Lower leg skin (tissue), 4 donors: ENCODE results near the gene SNRPN. TPM values are rescaled to one million over a fixed set of nuclear protein-coding genes. Genes with fewer than 3 reads are reported as not detected.

ENCODE experiments used
- DNase-seq, 2 donors: peaks; one replicate each; pipeline ENCODE4 v3.0.0-alpha.2; 2019; ENCODE audit warnings: low spot score in 2 of 2
- H3K4me3 ChIP-seq: fragments of 200-600 bp; sonication (generic); 2 replicates; pipeline ENCODE4 v1.5.1; 2017; ENCODE audit warnings: mild to moderate bottlenecking, low read depth; ENCODE audit not compliant: poor library complexity, severe bottlenecking
- POLR2A ChIP-seq, 2 donors: fragments of 450-650 bp; IDR thresholded peaks; one replicate each; pipeline ENCODE4 v1.6.1; 2016 to 2017; ENCODE audit warnings: antibody characterized with exemption in 2 of 2, mild to moderate bottlenecking in 1 of 2, moderate library complexity in 1 of 2
- WGBS, 2 donors: methylation state at CpG; one replicate each; pipeline ENCODE4 v1.1.5; 2018; 5-methylcytosine and 5-hydroxymethylcytosine counted together
- intact Hi-C: fragments of 100-400 bp; cut with DNase I; formaldehyde crosslinking; loops from one replicate; pipeline ENCODE4 v1.15.0; 2023; ENCODE audit warnings: low total_unique reads
- total RNA-seq, 4 donors: library from RNA; depleted of rRNA; stranded (reverse); fragments of >200 nt; gene quantifications; one replicate each; pipeline ENCODE4 v1.1.0, GENCODE V29; 2016
- TF ChIP-seq, protein P1 (sequence below), 3 donors: fragments of 450-650 bp; IDR thresholded peaks; one replicate each; pipeline ENCODE4 v1.5.1; 2016; ENCODE audit warnings: antibody characterized with exemption in 3 of 3, mild to moderate bottlenecking in 3 of 3, moderate library complexity in 2 of 3

Gene SNRPN
- total RNA-seq, 4 donors from 2014 or later: 36.8 to 53.5 (median 45.0) TPM

- H3K4me3 ChIP-seq: no peak overlapping the region
- intact Hi-C loops: no loop called here
- DNase-seq: no peak
- 75 to 89% methylated on average over 1 of the region's 1 CpG for WGBS, 2 donors
- TF ChIP-seq, protein P1, sequence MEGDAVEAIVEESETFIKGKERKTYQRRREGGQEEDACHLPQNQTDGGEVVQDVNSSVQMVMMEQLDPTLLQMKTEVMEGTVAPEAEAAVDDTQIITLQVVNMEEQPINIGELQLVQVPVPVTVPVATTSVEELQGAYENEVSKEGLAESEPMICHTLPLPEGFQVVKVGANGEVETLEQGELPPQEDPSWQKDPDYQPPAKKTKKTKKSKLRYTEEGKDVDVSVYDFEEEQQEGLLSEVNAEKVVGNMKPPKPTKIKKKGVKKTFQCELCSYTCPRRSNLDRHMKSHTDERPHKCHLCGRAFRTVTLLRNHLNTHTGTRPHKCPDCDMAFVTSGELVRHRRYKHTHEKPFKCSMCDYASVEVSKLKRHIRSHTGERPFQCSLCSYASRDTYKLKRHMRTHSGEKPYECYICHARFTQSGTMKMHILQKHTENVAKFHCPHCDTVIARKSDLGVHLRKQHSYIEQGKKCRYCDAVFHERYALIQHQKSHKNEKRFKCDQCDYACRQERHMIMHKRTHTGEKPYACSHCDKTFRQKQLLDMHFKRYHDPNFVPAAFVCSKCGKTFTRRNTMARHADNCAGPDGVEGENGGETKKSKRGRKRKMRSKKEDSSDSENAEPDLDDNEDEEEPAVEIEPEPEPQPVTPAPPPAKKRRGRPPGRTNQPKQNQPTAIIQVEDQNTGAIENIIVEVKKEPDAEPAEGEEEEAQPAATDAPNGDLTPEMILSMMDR (IDR thresholded peaks at IDR 0.05): no peak
- no peak for TF ChIP-seq POLR2A (IDR thresholded peaks at IDR 0.05)
Measured at GRCh38 chr15:24945711-24946110, 9.1 kb upstream of the SNRPN start.

- intact Hi-C loops: no loop called here
- 68 to 74% methylated on average over 3 of the region's 3 CpGs for WGBS, 2 donors
- no peak for TF ChIP-seq POLR2A (IDR thresholded peaks at IDR 0.05)
- TF ChIP-seq, protein P1 (IDR thresholded peaks at IDR 0.05): no peak
- no peak overlapping the region for H3K4me3 ChIP-seq
- no peak for DNase-seq
Measured at GRCh38 chr15:24948495-24948894, 6.3 kb upstream of the SNRPN start.

GRCh38 chr15:24955531-24955921 is 739 bp downstream of the SNRPN start:
- DNase-seq: no peak
- intact Hi-C loops: no loop called here
- WGBS, 2 donors: 45 to 48% methylated on average over 31 of the region's 31 CpGs

DNA sequence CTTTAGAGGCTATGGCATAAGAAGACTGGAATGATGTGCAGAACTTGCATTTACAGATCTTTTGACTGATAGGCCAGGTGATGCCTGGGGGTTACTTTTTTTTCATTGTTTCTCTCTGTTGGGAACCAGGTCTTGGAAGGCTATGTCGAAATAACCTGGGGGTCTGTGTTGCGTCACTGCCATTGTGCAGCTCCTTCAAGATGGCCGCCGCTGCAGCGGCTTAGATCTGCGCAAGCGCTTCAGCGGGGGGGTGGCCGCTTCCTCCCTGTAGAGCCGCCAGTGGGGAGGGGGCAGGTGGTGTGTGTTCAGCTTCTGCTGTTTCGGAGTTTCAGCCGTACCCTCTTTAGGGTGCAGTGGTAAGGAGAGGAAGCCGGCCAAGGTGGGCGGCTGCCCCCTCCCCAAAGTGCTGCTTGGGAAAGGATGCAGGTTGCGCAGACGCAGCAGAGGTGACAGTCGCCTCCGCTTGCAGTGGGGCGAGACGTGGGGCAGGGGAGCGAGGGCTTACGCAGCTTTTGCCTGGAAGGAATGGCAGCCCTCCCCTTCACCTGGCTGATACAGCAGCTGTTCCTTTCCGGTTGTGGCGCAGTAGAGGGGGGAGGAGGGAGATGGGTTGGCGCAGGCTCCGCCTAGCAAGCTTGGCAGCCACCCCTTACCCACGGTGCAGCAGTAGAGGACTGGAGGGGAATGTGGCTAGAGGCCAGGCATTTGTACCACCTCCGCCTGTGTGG is 1.5 kb downstream of the SNRPN start:
- WGBS, 2 donors: 48 to 58% methylated on average over 28 of the region's 28 CpGs
- H3K4me3 ChIP-seq: peak overlapping the region; percentile 64
- intact Hi-C loops: no loop called here
- TF ChIP-seq, protein P1 (IDR thresholded peaks at IDR 0.05): no peak
- no peak for TF ChIP-seq POLR2A (IDR thresholded peaks at IDR 0.05)
- peak; percentile 54 to 93 for DNase-seq

More at GRCh38 chr15:24955531-24955921, 739 bp downstream of the SNRPN start:
- H3K4me3 ChIP-seq: peak overlapping the region; percentile 64
- no peak for TF ChIP-seq POLR2A (IDR thresholded peaks at IDR 0.05)

DNA sequence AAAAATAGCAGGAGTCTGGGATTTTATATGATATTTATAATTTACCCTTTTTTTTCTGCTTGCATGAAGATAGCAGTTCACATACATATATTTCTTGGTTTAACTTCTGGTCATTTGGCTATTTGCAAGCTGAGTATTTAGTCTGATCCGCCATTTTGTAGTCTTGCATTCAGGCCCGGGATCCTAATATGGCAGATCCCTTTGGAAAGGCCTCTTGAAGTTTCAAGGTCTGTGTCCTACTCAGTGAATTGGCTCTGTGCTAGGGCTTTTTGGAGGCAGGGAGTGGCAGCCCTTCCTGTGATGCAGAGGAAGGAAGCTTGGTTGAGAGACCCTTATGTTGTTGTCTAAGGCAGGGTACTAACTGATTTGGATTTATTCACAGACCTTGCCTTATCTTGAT is 2.9 kb downstream of the SNRPN start:
- TF ChIP-seq, protein P1 (IDR thresholded peaks at IDR 0.05): no peak
- no peak for TF ChIP-seq POLR2A (IDR thresholded peaks at IDR 0.05)
- DNase-seq: no peak
- H3K4me3 ChIP-seq: no peak overlapping the region
- WGBS, 2 donors: 82 to 90% methylated on average over 2 of the region's 2 CpGs
- intact Hi-C loops: no loop called here

DNA sequence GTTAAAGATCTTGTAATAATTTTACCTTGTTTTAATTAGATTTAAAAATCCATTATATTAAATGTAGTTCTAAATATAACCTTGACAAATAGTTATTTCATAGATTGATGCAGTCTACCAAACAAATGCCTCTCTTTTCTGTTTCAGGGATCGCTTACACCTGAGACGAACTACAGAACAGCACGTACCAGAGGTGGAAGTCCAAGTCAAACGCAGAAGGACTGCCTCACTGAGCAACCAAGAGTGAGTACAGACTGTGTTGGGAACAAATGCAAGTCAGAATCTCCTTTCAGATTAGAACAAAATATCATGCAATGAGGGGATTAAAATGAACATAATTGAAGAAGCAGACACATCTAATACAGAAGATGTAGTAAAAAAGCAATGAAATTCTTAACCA is 7.2 kb downstream of the SNRPN start:
- intact Hi-C loops: no loop called here
- H3K4me3 ChIP-seq: no peak overlapping the region
- TF ChIP-seq, protein P1 (IDR thresholded peaks at IDR 0.05): no peak
- no peak for TF ChIP-seq POLR2A (IDR thresholded peaks at IDR 0.05)
- WGBS, 2 donors: 87 to 90% methylated on average over 4 of the region's 4 CpGs
- DNase-seq: no peak
